ENCODE data around the gene TUBB4B. TPM values are rescaled to one million over a fixed set of nuclear protein-coding genes. Genes with fewer than 3 reads are reported as not detected.

TUBB4B gene
- total RNA-seq, 1 donor from 2014 or later = 208 TPM

GRCh38 chr9:137276473-137277328 lies 35.6 kb downstream of the TUBB4B start:
- ATAC-seq = peak; percentile 62 to 63
- Histone ChIP-seq H3K27ac (peak overlapping the region; percentile 95), H3K27me3 (ENCODE audit: low read depth) (no peaks in the 10 kb centered on the region), H3K4me1 (peaks cover 24% of the 10 kb centered on the region), H3K9me3 (no peaks in the 10 kb centered on the region), H3K36me3 (peaks cover 46% of the 10 kb centered on the region), H3K4me3 (peak overlapping the region; percentile 74)
- DNase-seq = peak; percentile 87
- TF ChIP-seq CTCF (IDR thresholded peaks at IDR 0.05) = no peak
- intact Hi-C loops (cut with DNase I) = no loop called here

- H3K9me3 ChIP-seq = no peaks in the 10 kb centered on the region
- H3K4me1 ChIP-seq = peaks cover 24% of the 10 kb centered on the region
- H3K27ac ChIP-seq = peak within 1 kb of the TSS; percentile 95
- ATAC-seq (peak; percentile 87 to 89), DNase-seq (peak; percentile 95)
- H3K27me3 ChIP-seq (ENCODE audit: low read depth) = no peaks in the 10 kb centered on the region
- intact Hi-C loops (cut with DNase I) = no loop called here
- TF ChIP-seq CTCF (IDR thresholded peaks at IDR 0.05) = peak; percentile 46
- H3K36me3 ChIP-seq = peaks cover 47% of the 10 kb centered on the region
- peak within 1 kb of the TSS; percentile 74 for H3K4me3 ChIP-seq
These were observed 36.4 kb downstream of the TUBB4B start, which contains the start of gene TOR4A for GRCh38 chr9:137277329-137278041. Gene TOR4A (plus strand): TSS chr9:137277726. CDS start chr9:137278690, 964 bp downstream.

DNA sequence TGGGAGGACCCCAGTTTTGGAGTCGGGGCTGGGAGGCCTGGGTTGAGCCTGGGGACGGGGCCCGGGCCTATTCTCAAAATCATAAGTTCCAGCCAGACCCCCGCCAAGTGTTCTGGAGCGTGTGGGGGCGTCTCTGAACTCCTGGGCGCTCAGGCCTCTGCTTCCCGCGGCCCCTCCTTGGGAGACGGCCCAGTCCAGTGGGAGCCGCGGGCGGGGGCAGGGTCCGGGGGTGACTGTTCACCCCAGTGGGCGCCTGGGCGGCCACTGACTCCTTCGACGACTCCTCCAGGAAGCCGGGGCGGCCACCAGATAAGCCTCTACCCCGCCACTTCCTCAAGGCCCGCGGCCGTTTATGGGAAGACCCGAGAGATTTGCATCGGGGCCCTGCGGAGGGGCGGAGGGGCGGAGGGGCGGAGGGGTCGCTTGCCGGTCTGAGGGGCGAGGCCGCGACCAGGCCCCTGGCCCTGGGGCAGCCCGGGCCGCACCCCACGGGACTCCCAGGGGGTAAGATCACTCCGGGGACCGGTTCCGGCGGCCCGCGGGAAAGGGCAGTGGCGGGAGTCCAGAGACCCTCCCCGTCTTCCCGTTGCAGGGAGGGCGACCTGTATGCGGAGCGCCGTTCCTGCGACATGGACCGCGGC lies 37.1 kb downstream of the TUBB4B start:
- Histone ChIP-seq H3K4me1 (peaks cover 24% of the 10 kb centered on the region), H3K27me3 (ENCODE audit: low read depth) (no peaks in the 10 kb centered on the region), H3K27ac (peak overlapping the region; percentile 95), H3K9me3 (no peaks in the 10 kb centered on the region), H3K4me3 (peak overlapping the region; percentile 74), H3K36me3 (peaks cover 40% of the 10 kb centered on the region)
- peak; percentile 69 for DNase-seq
- intact Hi-C loops (cut with DNase I) = no loop called here
- TF ChIP-seq CTCF (IDR thresholded peaks at IDR 0.05) = no peak
- ATAC-seq = peak; percentile 7 to 23

- DNase-seq (peak; percentile 48), ATAC-seq (no peak)
- intact Hi-C loops (cut with DNase I) = no loop called here
- no peaks in the 10 kb centered on the region for H3K9me3 ChIP-seq
- TF ChIP-seq CTCF (IDR thresholded peaks at IDR 0.05) = no peak
- H3K27me3 ChIP-seq (ENCODE audit: low read depth) = no peaks in the 10 kb centered on the region
- peaks cover 37% of the 10 kb centered on the region for H3K36me3 ChIP-seq
- peak overlapping the region; percentile 74 for H3K4me3 ChIP-seq
- H3K27ac ChIP-seq = peak overlapping the region; percentile 95
- peaks cover 24% of the 10 kb centered on the region for H3K4me1 ChIP-seq
These were observed 37.9 kb downstream of the TUBB4B start for GRCh38 chr9:137278721-137279711.
